GM20431 (cell line): ENCODE data around the gene CFAP90.

Experiments
- in situ Hi-C: fragments of 300-500 bp; cut with MseI, MboI; formaldehyde crosslinking; loops from one replicate; pipeline ENCODE4 v1.15.0; 2020; ENCODE audit warnings: low sequenced_read_pairs; ENCODE audit not compliant: unreplicated experiment

The CFAP90 gene

DNA sequence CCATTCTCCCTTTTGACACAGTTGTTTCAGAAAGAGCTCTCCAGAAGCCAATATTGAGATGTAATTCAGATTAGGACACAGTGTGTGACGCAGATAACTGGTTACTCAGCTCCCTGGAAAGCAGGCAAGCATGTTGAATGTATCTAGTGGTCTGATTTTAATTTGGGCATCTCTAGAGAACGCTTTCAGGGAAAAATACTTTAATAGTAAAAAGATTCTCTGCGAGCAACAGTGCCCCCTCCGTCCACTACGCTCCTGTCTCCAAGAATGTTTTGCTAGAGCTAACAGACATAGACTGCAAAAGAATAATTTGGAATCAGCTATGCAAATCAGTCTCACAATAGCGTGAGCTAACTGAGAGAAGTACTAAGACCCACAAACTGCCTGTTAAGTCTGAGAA lies 23.3 kb downstream of the CFAP90 start:
- in situ Hi-C loops, result no loop called here

DNA sequence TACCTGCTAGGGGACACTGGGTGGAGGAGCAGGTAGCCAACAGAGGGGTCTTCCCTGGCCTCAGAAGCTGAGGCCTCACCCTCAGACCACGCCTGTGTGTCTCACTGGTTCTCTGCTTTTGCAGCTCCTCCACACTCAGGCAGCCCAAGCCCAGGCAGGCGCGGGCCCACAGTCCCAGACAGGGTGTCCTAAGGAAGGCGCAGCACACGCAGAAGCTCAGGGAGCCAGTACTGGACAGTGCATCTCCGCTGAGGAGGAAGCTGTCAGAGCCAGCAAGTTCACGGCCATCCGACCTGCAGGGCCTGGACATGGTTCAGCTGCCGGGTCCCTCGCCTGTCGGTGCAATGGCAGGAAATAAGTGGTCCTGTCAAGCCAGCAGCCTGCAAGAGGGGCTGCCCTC lies 25.3 kb downstream of the CFAP90 start:
- in situ Hi-C loops, result no loop called here

DNA sequence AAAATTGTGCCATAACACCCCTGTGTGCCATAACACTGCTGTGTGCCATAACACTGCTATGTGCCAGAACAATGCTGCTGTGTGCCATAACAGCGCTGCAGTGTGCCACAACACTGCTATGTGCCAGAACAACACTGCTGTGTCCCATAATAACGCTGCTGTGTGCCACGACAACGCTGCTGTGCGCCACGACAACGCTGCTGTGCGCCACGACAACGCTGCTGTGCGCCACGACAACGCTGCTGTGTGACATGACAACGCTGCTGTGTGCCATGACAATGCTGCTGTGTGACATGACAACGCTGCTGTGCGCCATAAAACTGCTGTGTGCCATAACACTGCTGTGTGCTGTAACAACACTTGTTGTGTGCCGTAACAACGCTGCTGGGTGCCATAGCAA lies 25.9 kb downstream of the CFAP90 start:
- in situ Hi-C loops, result no loop called here

DNA sequence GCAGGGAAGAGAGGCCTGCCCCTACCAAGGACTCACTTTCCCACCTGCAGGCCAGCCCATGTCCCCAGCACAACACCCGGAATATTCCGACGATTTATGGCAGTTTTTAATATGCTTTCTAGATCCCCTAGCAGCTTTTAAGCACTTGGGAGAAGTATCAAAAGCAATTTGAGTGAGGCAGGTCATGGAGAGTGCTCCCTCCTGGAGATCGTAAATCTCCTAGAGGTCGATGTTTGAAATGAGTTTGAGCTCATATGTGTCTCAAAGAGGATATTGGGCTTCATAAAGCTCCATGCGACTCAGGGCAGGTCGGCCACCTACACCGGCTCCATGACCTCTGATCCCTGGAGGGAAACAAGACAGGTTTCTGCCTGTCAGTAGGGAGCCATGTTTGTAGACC lies 27.3 kb downstream of the CFAP90 start:
- in situ Hi-C loops, result no loop called here

DNA sequence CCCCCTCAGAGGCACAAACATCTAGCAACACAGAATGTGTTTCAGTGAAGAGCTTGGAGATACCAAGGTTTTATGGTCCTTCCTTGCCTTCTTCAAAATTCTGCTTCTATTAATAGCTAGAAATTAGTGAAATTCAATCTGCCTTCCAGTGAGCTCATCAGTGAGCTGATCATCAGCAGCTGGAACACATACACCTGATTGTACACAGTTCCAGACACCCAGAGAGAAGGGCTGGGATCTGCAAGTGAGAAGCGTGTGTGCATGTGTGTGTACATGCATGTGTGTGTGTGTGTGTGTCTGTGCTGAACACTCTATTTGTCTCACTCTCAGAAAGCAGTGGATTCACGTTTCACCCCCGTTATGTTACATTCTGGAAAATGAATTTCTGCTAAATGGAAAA lies 28.5 kb downstream of the CFAP90 start:
- in situ Hi-C loops, result no loop called here

DNA sequence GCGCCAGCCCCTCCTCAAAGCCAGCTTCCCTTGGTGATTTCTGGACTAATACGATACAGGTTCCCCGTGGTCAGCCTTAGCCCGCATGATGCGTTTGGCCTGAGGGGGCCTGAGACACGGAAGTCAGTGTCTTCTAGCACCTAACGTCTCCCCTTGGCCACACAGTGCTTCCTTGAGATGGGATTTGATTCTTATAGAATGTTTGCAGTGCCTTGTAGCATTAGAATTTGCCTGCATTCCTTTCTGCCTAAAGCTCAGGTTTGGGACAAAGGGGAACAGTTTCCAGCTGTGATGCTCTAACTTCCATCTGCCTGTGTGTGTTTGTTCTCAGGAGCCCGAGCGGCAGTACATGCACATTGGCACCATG lies 34.4 kb downstream of the CFAP90 start:
- in situ Hi-C loops, result no loop called here

DNA sequence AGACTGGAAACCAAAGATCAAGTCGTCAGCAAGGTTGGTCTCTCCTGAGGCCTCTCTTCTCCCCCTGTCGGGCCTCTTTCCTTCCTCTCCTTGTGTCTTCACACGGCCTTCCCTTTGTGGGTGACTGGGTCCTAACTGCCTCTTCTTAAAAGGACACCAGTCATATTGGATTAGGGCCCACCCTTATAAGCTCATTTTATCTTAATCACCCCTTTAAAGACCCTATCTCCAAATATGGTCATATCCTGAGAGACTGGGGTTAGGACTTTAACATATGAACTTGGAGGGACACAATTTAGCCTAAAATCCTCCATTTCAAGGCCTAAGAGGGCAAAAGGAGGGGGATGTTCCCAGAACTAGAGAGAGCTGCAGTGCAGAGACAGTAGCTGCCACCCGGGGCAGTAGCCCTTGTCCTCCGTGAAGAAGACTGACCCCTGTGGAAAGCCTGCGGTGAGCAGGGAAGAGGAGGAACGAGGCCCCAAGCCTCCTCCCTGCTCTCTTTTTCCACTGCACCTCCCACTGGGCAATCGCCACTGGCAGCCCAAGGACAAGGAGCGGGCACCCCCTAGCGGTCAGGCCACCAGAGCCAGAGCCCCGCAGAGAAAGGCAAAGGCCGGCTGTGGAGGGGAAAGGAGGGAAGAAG lies 34.9 kb downstream of the CFAP90 start:
- in situ Hi-C loops, result no loop called here

DNA sequence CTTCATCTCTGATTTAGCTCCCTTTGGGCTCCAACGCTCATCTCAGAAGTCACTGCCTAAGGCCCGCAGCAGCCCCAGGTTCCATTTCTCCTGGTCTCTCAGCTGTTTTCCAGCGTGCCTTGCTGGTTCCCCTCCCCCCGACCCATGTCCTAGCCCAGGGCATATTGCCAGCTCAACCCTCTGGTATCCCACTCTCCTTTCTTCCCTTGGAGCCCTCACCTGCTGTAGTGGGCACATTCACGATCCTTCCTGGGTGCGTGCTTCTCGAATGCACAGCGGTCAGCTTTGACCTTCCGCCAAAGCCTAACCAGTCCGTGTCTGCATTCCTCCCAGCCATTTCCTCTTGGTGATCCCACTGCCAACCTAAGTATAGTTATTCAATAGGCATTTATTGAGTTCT lies 36.1 kb downstream of the CFAP90 start:
- in situ Hi-C loops, result no loop called here

DNA sequence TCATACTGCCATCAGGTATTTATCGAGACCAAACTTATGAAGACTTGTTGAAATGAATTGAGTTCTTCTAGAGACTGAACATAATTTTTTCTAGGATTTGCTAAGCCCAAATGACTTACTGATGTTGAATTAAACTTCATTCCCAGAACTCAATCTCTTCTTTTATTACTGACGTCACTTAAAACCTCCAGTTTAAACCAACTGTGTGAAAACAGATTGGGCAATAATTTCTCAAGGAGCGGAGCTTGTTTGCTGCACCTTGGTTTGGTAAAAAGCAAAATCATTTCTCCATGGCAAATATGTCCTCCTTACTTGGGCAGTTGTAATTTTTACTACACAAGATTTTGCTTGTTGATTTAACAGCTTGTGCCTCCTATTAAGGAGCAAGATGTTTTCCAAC lies 37.4 kb downstream of the CFAP90 start:
- in situ Hi-C loops, result no loop called here

DNA sequence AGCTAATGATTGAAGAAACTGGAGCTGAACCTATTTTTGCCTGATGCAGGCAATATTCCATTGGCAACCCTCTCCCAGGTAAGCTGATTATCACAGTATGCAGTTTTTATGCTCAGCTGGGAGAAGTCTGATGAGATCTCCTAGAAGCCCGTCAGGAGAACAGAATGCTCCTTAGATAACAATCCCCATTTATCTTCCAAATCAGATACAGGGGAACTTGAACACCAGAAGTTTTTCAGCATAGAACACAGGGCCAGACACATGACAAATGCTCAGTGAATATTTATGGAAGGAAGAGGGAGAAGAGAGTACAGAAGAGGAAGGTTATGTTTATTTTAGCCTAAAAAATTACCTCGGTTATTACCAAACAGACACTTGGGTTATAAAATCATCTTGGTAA lies 37.9 kb downstream of the CFAP90 start:
- in situ Hi-C loops, result no loop called here

DNA sequence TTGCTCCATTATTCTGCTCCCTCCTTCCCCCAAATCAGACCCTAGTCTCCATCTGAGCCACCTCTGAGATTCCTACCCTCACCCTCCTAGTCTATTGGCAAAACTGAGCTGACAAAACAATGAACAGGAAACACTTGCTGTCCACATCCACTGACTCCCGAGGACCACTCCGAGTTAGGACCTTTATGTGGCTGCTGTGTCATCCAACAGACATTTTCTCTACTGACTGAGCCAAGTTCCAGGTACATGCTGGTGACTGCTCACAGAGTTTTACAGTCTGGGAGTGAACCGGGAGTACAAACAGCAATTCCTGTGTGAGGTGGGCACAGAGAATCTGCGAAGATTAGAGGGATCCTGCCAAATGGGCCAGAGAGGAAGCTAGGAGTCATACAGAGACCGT lies 39.2 kb downstream of the CFAP90 start:
- in situ Hi-C loops, result no loop called here

DNA sequence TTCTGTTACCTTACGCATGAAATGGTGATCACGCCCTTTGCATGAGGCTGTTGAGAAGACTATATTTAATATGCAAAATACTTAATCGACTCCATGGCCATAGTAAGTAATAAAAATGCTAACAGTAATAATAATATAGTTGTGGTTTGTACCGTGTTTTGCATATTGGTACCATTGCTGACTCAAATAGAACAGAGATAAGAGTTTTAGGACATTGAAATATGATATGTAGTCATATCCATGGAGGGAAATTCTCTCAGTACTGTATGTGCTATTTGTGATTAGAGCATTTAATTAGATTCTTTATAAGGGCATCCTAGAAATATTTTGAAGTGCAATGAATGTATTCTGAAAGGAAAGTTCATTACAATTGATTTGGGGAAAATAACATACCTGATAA lies 41.9 kb downstream of the CFAP90 start:
- in situ Hi-C loops, result no loop called here

DNA sequence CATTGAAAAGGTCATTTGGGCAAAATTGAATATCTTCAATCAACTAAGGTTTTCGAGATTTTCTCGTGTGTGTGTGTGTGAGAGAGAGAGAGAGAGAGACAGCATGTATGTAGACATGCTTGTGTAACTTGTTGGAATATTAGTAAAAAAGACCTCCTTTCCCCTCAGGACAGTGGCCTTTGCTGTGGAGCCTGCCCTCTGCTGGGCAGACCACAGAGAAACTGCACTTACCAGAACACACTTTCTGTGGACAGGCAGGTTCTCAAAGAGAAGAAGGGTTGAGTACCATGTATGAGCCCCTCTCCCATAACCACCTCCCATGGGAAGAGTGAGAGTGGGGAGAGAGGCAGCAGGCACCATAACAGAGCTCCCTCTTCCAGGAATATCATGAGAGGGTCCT lies 45.6 kb downstream of the CFAP90 start:
- in situ Hi-C loops, result no loop called here

DNA sequence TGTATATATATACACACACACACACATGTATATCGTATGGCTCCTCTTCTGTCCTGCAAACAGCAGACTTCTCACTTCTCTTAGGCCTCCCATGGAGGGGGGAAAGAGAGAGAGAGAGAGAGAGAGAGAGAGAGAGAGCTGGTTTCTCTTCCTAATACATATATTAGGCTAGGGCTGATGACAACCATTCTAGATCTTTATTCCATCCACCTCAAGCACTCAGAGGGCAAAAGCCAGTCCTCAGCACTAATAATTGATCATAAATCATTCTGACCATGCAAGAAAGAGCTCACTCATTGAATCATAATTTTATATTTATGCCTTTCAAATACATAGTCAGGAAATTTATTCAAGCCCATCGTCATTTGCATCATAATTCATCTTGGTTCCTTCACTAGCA lies 47.0 kb downstream of the CFAP90 start:
- in situ Hi-C loops, result no loop called here

DNA sequence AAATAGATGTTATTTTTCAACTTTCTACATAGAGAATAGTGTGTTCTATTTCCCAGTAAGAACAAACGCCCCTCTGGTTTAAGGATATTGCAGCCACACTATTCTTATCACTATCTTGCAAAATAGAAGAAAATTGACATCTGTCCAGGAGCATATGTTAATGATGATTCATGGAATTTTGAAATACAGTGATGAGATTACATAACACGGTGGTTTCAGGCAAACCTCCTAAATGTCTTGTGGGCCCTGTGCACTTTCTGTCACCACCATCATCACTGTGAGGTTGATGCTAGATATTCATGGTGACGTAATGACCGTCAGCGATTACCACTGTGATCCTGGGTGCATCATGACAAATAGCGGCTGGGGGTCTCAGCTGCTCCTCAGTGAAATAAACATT lies 48.1 kb downstream of the CFAP90 start:
- in situ Hi-C loops, result no loop called here

DNA sequence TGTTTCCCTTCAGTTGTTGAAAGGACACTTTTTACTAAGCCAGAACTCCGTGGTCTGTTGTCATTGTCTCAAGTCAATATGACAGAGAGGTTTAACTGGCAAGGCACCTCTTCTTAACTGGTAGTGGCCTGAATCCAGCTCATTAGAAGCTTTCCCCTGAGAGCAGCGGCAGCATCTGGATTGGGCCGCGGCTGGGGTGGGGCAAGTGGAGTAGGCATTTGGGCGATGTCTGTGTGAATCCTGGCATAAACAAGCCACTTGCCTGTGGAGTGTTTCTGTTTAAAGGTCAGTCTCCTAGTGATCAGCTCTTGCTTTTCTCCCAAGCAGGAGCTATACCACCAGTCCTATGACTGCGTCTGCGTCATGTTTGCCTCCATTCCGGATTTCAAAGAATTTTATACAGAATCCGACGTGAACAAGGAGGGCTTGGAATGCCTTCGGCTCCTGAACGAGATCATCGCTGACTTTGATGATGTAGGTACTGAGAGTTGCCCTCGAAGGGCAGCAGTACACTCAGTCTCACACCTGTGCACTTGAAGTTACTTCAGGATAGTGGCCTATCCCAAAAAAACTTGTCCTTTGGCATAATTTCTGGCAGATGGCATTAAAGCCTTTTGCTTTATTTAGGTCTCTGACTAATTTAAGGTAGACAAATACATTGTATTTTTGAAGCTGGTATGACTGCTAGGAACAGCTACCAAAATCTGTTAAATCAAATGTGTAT lies 48.9 kb downstream of the CFAP90 start:
- in situ Hi-C loops, result no loop called here

DNA sequence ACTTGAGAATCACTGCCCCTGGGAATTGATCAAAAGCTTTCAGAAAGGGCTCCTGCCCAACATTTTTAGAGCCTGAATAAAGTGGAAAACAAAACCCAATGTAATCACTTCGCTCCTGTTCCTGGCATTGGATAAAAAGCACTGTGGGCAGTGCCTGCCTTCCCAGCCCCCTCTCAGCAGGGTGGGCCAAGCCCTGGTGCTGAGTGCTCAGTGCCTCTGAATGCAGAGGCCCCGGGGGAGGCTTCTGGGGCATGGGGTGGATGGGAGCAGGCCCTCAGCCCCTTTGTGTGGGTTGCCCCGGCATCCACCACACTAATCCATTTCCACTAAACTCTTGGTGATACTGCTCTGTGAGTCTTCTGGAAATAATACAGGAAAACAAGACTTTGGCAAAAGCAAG lies 55.6 kb downstream of the CFAP90 start:
- in situ Hi-C loops, result no loop called here

DNA sequence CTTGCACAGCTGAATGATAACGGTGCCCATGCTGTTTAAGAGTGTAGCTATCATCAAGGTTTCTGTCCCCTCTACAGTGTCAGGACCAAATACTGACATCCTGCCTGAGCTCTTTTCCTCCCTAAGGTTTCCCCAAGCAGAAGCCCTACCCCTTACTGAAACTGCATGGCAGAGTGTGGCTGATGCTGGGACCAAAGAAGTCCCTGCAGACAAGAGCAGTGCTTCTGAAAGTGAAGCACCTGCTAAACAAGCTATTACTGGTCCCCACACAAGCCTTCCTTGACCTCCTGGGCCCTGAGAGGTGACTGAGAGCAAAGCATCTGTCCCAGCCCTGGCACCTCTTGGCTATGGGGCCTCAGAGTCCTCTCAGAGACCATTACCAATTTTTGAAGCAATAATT lies 56.1 kb downstream of the CFAP90 start:
- in situ Hi-C loops, result no loop called here

DNA sequence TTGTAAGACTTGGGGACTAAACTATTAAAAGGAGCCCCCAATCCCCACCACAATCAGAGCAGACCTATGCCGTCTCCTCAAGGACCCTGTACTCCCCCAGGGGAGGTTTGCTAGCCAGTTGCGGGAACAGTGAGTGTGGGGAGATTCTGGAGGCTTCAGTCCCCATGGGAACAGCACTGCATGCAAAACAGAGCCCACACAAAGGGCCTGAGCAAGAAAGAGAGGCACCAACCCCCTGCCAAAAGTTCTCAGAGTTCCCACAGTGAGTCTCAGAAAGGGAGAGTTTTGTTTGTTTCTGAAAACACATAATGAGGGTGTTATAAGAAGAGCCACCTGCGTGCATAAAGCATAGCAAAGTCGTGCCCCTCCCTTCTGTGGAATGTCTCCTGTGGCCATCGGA lies 56.6 kb downstream of the CFAP90 start:
- in situ Hi-C loops, result no loop called here

DNA sequence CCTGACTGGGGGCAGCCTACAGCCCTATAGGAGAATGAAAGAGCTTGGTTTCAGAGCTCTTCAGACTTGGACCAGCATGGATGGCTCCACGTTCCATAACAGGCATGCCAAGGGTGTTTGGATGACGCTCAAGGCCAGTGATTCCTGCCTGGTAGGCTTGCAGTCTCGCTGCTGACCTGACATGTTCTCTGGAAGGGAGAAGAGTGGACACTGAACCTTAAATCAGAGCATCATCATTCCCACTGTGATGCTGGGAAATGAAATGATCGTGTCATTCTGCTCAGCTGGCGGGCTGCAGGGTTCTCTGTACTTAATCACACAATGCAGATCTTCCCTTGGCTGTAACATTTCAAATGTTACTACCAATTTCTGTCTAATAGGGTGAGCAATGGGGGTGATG lies 57.0 kb downstream of the CFAP90 start:
- in situ Hi-C loops, result no loop called here

DNA sequence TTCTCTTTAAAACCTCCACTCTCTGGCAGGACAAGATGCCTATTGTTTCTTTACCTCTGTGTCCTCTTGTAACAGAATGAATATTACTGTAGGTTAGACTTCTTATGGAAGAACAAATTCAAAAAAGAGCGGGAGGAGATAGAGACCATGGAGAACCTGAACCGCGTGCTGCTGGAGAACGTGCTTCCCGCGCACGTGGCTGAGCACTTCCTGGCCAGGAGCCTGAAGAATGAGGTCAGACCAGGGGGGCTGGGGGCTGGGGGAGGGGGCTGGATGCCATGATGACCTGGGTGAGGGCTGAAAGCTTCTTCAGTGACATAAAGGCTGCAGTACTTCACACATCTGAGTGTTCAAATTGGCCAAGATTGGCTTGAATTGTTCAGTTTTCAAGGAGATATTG lies 61.4 kb downstream of the CFAP90 start:
- in situ Hi-C loops, result no loop called here

DNA sequence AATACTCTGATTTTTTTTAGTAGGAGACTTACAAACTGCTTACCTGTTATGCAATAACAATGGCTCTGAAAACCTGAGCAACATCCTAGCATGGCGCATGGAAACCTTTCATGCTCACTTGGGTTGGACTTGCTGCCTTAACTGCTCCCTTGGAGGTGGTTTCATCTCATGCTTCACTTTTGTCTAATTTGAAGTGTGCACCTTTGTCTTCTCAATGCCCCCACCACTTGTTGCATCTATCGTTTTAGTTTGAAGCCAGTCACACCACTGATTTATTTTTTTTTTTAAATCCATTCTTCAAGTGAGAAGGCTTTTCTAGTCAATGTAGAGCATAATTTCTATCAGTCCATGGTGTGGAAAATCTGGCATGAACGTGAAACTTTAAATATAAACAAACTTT lies 63.2 kb downstream of the CFAP90 start:
- in situ Hi-C loops, result no loop called here
